WTC11 (cell line): ENCODE measurements around the gene KLHL33.

Experiments used
- ATF3 ChIP-seq: sonication (generic); formaldehyde crosslinking; conservative IDR thresholded peaks from 2 replicates; pipeline ENCODE4 v1.8.1; 2022; ENCODE audit warnings: mild to moderate bottlenecking, missing genetic modification reagents
- CTCF ChIP-seq: fragments of 200-600 bp; IDR thresholded peaks from 2 replicates; pipeline ENCODE4 v1.8.0; 2022; ENCODE audit warnings: antibody characterized with exemption
- ZBTB43 ChIP-seq: sonication (generic); formaldehyde crosslinking; IDR thresholded peaks from 2 replicates; pipeline ENCODE4 v1.8.1; 2023; ENCODE audit warnings: mild to moderate bottlenecking, missing genetic modification reagents

- no peak for TF ChIP-seq CTCF
- no peak for TF ChIP-seq ATF3 (CRISPR knock-in tag)
- TF ChIP-seq ZBTB43 (CRISPR knock-in tag), result no peak
These were observed 56.2 kb downstream of the KLHL33 start for GRCh38 chr14:20379743-20380142.
